Activated CD4-positive, alpha-beta T cell treated with anti-CD3 and anti-CD28 coated beads, Interleukin-2, amount 50 U/mL, for 16 hours (primary cell): Measurements from ENCODE around the gene SPRR2G.
"Not testable (repeated sequence)": the region's sequence is repeated elsewhere in the genome, so short reads cannot be mapped to it uniquely, and the experiment has no call there.

Source experiments
- DNase-seq: peaks from one replicate; pipeline ENCODE4 v3.0.0-alpha.2; 2020

SPRR2G gene

DNA sequence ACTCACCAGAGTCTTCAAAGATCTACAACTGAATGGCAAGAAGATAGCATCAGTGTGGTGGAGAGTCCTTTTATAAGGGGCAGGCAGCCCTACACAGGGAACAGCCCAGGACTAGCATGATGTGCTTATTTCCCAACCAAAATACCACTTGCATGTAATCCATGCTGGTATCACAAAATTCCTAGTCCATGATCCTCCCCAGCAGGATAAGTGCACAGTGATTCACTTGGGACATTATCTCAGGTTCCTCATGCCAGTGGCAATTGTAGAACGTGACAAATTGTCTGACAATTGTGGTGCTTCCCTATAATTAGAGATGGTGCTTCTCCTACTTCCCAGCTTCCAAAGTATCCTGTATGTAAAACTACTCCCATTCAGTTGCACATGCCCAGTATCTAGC, at the start of gene SPRR2G:
Gene SPRR2G, minus strand, starts transcription at position 45 of the 400 bp plus-strand sequence. CDS start 780 bp downstream, outside the sequence.
- no peak for DNase-seq

DNA sequence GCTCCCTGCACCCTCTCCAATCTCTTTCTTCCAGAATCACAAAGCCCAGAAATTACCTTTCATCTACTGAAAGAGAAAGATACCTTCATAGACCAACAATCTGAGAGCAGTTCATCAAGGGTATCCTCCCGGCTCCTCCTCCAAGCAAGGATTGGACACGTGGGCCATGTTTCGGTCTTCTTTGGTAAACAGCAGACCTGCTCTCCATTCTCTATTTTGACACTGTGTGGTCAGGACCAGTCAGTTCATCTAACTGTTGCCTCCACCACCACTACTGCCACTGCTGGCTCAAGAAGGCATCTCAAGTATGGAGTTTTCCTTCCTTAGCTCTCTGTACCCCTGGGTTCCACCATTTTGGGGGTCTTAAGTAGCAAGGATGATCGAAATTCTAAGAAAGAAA, 44.5 kb upstream of the SPRR2G start:
- DNase-seq: no peak

DNA sequence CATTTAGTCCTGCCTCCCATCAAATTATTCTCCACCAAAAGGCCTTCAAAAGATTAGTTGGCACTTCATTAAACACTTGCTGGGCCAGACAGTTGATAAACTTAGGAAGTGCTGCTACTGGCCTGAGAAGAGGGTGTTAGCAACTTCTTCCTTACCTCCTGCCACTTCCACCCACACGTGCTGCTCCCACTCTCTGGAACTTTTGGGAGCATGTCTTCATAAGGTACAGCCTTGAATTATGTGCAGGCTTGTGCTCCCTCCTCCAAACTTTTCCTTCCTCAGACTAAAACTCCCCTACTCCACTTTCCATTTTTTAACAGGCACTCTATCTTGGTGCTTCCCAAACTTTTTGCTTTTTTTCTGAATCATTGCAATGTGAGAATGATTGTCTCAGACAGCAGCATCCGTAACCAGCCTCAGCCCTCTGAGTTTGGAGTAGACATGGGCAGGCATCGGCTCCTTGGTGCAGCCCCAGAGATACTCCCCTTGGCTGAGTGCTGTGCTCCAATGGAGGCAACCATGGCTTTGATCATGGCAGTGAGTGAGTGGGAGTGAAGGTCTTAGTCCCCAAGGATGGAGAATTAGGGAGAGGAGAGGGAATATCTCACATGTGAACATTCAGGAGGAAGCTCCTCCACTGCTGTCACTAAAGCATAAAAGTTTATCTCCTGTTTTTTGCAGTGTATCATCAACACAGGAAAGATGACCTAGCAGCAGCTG, 43.8 kb upstream of the SPRR2G start:
- no peak for DNase-seq

DNA sequence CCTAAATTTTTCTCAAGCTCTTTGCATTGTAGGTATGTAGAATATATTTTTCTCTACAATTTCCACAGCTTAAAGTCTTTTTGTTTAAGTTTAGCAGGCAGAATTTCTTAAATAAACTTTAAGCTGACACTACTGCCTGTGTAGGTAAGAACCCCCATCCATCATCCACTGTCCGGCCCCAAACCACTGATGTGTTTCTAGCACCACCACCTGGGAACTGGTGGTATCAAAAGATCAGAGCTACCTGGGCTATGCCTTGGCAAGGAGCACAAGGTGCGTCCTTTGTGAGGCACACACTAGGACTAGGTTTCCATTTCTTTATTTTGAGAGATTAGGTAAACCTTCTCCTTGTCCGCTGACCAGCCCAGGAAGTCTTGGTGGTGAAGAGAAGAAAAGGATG, 42.0 kb upstream of the SPRR2G start:
- peak; percentile 16 for DNase-seq

DNA sequence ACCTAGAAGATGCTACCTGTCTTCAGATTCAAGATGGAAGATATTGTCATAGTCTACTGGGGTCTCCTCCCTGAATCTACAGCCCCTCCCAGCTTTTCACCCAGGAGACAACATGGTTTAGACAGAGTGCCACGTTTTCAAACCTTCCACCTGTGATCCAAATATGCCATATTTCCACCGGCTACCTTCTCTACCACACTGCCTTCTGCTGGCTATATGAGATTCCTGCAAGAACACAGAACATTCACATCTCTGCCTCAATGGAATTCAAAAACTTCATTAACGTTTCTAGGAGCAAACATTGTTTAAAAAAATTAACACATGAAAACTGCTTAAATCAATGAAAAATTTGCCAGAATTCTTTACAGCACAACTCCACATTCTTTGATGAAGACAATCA, 39.7 kb upstream of the SPRR2G start:
- DNase-seq: no peak

DNA sequence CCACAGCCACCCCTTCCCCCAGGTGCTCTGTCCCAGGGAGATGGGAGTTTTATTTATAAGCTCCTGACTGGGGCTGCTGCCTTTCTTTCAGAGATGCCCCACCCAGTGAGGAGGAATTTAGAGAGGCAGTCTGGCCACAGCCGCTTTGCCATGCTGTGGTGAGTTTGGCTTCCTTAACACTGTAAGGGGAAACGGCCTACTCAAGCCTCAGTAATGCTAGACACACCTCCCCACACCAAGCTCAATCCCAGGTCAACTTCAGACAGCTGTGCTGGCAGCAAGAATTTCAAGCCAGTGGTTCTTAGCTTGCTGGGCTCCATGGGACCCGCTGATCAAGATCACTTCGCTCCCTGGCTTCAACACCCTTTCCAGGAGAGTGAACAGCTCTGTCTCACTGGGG, 37.6 kb upstream of the SPRR2G start:
- not testable (repeated sequence) for DNase-seq

DNA sequence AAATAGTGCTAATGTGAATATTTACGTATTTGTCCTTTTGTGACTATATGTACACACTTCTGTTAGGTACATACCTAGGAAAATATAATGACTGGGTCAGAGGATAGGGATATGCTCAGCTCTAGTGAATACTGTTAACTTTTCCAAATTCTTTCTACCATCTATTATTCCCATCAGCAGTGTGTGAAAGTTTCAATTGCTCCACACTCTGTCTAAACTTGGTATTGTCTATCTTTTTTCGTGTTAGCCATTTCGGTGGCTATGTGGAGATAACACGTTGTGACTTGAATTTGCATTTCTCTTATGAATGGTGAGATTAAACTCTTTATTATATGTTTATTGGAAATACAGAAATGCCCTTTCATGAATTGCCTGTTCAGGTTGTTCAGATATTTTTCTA, 29.9 kb upstream of the SPRR2G start:
- no peak for DNase-seq

DNA sequence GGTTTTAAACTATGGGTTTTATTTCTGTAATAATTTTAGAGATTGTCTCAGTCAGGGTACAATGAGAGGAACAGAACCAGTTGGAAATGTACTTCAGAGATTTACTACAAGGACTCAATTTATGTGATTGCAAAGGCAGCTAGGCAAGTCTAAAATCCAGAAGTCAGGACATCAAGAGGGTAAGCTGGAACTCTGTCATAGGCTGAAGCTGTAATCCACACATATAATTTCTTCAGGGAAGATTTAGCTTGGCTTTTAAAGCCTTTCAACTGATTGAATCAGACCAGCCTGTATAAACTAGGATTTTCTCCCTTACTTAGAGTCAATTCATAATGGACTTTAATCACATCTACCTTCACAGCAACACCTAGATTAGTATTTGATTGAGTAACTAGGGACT, 28.2 kb upstream of the SPRR2G start:
- DNase-seq: no peak

DNA sequence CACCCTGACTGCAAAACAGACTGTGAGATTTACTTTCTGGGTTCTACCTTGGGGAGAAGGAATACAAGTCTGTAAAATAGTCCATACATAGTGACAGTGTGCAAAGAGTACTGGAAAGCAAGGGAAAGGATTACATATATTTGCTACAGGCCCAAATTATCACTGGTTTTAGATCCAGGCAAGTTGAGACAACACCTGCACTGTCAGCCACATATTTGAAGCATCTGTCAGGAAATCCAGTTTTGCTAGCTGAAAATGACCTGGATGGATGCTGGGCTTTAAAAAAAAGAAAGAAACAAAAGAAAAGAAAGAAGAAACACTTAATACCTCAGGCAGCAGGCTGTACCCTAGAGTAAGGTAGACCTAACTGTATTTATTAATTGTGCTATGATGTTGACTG, 23.9 kb upstream of the SPRR2G start:
- no peak for DNase-seq

DNA sequence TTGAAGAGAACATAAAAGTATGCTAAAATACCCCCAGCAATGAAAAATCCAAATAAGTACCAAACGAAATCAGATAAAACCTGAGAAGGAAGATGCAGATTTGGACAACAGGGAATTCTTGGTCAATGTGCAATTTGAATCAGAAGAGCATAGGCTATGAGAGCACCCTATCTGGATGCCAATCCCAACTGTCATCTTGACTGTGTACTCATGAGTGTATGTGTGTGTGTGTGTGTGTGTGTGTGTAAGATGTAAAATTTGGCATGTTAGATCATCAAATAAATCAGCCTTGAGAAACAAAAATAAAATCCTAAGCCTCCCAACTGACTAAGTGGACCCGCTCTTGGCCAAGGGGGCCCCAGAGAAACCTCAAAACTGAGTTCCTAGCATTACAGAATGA, 18.0 kb upstream of the SPRR2G start:
- no peak for DNase-seq

DNA sequence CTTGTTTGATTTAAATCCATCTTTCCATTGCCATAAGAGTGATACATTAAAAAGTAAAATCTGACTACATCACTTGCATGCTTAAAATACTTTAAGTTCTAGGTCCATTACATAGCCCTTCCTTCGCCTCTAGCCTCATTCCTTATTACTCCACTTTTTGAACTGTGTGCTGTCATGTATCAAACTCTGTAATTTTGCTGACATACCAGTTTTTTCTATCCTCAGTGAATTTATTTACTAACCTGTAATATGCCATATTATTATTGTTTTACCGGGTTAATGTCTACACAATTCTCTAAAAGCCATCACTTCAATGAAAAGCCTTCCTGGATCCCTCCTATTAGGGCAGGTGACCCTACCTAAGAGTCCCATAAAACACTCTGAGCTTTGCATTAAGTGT, 4.9 kb upstream of the SPRR2G start:
- no peak for DNase-seq

DNA sequence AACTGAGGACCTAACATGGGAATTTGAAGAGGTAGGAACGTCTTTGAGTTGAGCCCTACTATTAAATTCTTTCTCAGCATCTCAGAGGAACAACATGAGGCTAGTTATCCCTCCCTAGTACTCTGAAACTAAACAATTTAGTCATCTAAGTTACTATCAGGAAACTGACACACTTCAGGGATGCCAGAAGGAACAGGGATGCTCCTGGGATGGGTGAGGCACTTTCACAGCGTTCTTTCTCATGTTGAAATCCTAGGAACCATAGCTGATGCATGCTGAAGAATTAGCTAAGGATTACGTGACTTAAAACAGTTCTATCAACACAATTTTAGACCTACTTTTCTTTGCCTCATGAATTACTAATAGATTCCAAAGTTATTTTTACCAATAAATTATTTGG, 1.8 kb upstream of the SPRR2G start:
- no peak for DNase-seq

DNA sequence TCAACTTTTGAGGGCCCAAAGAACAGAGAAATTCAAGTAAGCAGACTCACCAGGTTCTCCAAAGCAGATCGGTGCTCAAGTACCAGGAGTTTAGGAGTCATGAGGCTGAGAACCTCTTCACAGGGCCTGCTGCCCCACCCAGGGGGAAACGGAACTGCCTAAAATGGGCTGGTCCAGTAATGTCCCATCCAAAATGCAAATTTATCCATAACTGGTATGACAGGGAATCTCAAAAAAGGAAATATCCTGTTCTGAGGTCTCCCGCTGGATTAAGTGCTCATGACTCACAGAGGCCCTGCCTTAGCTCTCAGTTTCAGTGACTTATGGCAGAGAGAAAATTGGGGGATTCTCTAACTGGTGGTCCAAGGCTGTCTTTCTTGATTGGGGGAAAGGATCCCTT, 9.3 kb downstream of the SPRR2G start:
- DNase-seq: no peak

DNA sequence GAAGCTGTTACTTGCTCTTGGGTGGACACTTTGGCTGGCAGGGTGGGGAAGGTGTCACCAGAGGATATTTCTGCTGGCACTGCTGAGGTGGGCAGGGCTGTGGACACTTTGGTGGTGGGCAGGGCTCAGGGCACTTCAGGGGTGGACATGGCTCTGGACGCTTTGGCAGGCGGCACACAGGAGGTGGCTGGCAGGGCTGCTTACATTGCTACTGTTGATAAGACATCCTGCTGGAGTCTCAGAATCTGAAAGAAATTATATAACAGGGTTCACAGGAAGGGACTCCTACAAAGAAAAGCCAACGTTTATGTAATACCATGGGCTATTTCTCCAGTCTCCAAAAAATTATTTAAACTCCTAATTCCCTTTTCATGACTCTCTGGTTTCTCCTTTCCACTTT, 10.2 kb downstream of the SPRR2G start:
- no peak for DNase-seq

DNA sequence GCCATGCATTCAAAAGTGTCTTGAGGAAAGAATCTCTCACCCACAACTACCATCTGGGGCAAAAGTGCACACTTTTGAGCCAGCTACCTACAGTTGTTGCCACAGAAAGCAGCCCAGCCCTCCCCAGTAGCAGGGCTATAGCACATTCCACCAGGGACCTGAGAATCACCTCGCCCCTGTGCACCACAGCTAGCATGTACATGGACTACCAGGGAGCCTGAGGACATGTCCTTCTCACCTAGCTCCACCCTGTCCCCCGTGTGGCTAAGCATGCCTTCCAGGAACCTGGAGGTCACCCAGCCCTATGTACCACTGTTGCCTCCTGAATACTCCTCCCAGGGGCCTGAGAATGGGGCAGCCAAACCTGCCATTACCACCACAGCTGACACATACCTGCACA, 16.9 kb downstream of the SPRR2G start:
- DNase-seq: no peak

DNA sequence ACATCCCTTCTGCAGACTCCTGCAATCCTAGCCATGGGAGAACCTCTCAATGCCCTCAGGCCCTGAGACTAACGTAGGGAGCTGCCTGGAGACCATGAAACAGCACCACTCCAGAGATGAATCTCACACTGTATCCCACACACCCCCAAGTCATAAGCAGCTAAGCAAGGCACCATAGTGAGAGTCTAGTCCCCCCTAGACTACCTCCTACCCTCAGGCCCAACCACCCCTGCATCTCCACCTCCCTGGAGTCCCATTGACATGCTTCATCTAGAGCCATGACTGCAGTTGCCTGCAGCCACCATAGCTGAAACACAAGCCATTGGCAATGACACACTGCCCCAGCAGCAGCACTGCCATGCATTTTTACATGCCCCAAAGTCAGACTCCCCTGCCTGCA, 17.4 kb downstream of the SPRR2G start:
- no peak for DNase-seq

DNA sequence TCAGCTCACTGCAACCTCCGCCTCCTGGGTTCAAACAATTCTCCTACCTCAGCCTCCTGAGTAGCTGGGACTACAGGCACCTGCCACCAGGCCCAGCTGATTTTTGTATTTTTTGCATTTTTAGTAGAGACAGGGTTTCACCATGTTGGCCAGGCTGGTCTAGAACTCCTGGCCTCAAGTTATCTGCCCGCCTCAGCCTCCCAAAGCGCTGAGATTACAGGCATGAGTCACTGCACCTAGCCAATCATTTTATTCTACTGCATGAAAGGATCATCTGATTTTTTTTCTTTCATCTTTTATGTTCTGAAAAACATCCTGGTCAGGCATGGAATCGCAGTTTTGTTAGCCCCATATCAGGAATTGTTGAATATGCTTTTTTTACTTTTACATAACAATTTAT, 22.0 kb downstream of the SPRR2G start:
- not testable (repeated sequence) for DNase-seq

DNA sequence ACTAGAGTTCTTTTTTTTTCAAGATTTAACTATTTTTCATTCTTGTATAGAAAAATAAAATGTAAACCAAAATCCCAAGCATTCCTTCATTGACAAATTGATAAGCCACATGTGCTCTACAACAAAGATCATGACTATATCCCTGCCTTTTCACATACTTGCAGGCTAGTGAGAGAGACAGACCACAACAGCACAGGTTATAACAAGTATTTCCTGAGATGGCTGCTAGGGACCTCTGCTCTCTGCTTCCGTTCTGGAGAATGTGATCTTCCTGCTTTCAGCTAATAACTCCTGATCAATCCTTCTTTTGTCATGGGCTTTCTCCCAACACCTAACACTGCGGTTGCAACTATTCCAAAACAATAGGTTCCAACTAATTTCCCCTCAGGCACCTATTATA, 23.4 kb downstream of the SPRR2G start:
- DNase-seq: no peak

DNA sequence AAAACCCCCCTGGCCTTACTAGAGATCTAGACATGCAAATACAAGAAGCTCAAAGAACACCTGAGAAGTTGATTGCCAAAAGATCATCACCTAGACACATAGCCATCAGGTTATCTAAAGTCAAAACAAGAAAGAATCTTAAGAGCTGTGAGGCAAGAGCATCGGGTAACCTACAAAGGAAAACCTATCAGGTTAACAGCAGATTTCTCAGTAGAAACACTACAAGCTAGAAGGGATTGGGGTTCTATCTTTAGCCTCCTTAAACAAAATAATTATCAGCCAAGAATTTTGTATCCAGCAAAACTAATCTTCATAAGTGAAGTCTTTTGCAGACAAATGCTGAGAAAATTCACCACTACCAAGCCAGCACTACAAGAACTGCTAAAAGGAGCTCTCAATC, 25.2 kb downstream of the SPRR2G start:
- DNase-seq: no peak

DNA sequence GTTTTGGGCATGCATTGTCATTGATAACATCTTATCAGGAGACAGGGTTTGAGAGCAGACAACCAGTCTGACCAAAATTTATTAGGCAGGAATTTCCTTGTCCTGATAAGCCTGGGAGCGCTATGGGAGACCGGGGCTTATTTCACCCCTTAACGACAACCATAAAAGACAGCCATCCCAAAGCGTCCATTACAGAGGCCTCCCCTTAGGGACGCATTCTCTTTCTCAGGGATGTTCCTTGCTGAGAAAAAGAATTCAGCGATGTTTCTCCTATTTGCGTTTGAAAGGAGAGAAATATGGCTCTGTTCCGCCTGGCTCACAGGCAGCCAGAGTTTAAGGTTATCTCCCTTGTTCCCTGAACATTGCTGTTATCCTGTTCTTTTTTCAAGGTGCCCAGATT, 26.9 kb downstream of the SPRR2G start:
- not testable (repeated sequence) for DNase-seq

DNA sequence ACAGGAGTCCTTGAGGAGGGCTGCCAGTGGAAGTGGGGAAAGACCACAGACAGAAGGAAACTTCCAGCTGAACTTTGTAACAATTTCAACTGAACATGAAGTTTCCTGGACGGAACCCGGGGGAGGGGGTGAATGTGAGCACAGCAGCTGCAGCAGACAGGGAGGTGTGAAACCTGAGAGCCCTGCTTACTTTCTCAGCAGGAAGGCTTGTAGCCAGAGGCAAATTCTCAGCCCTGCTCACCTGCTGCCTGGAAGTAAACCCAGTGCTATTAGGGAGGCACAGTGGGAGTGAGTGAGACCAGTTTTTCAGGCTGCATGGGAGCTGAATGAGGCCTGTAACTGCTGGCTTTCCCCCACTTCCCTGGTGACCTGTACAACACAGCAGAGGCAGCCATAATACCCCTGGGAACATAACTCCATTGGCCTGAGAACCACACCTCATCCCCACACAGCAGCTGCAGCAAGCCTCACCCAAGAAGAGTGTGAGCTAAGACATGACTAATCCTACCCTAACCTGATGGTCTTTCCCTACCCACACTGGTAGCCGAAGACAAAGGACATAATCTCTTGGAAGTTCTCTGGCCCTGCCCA, 27.8 kb downstream of the SPRR2G start:
- DNase-seq: no peak

DNA sequence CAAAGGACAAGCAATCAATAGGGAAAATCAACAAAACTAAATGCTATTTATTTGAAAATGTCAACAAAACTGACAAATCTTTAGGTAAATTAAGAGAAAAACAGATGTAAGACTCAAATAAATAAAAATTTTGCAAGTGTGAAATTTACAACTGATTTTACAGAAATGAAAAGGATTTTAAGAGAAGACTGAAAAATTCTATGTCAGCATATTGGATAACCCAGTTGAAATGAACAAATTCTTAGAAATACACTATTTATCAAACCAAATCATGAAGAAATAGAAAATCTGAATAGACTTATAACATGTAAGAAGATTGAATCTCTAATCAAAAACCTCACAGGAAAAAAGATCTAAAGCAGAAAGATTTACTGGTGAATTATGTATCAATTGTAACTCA, 29.7 kb downstream of the SPRR2G start:
- DNase-seq: no peak

DNA sequence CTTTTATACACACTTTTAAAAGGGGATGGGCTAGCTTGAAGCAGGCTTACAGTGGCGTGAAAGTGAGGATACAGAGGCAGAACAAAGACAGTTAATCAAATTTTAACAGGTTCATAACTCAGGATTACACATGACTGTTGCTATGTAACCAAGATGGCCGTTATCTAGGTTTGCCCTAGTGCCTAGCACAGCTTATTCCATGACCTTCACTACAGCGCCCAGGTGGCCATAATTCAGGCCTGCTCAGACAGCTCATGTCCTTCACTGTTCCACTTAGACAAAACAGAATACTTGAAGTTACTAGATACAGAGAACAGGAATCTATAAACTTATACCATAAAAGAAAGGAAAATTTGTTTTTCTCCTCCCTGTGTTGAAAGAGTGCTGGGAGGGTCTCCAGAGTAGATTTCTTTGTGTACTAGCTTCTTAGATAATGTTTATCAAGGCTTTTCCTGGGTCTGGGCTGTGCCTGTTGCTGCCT, 31.2 kb downstream of the SPRR2G start:
- no peak for DNase-seq

DNA sequence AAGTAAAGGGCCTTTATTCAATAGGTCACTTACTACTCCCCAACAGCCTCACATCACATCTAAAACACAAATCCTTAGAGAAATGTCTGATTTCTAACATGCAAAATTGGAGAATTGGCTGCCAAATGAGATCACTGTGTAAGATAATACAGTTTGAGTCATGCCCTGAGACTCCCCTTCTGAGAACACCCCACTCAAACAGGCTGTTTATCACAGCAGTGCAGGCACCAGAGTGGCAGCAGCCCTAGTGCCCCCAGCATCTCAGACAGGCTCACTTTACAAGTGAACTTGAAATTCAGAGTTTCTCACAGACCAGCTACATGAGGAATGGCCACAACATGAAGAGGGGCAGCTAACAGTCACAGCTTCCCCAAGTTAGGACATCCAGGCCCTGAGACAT, 35.4 kb downstream of the SPRR2G start:
- not testable (repeated sequence) for DNase-seq

DNA sequence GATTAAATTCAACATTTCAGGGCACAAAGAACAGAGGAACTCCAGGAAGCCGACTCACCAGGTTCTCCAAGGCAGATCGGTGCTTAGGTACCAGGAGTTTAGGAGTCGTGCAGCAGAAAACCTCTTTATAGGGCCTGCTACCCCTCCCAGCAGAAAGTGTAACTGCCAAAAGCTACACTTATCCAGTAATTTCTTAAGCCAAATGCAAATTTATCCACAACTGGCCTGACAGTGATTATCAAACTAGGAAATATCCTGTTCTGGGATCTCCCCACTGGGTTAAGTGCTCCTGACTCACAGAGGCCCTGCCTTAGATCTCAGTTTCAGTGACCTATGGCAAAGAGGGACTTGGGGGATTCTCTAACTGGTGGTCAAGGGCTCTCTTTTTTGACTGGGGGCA, 37.3 kb downstream of the SPRR2G start, which contains the start of gene SPRR2F:
Gene SPRR2F, minus strand, starts transcription at position 101 of the 400 bp plus-strand sequence. CDS start 783 bp downstream, outside the sequence.
- no peak for DNase-seq
